Neural cell (in vitro differentiated cells): ENCODE data around the gene KMT5B. TPM values are rescaled to one million over a fixed set of nuclear protein-coding genes. Genes with fewer than 3 reads are reported as not detected.

Experiments used
- H2AFZ ChIP-seq: fragments of 200-600, 300-800 bp; sonication (generic), shearing (Covaris generic); 2 replicates; pipeline ENCODE4 v1.6.0; 2014; ENCODE audit warnings: low read depth, mild to moderate bottlenecking, antibody characterized with exemption, low read length, moderate library complexity
- H3F3A ChIP-seq: fragments of 200-600 bp; shearing (Covaris generic); 2 replicates; pipeline ENCODE4 v1.6.1; 2016; ENCODE audit warnings: mild to moderate bottlenecking, moderate library complexity, mixed read lengths, antibody characterized with exemption, low read length; ENCODE audit not compliant: insufficient read depth, poor library complexity, severe bottlenecking
- H3K27ac ChIP-seq: fragments of 200-600, 300-800 bp; sonication (generic), shearing (Covaris generic); 2 replicates; pipeline ENCODE4 v1.5.1; 2014; ENCODE audit warnings: mild to moderate bottlenecking, low read length, moderate library complexity
- H3K27me3 ChIP-seq: fragments of 300-800, 200-600 bp; sonication (generic), shearing (Covaris generic); 2 replicates; pipeline ENCODE4 v1.6.0; 2014; ENCODE audit warnings: mild to moderate bottlenecking, low read depth, low read length, moderate library complexity; ENCODE audit not compliant: insufficient read depth
- H3K36me3 ChIP-seq: fragments of 300-800, 200-600 bp; sonication (generic), shearing (Covaris generic); 2 replicates; pipeline ENCODE4 v1.5.1; 2014; ENCODE audit warnings: mild to moderate bottlenecking, antibody characterized with exemption, low read length, moderate library complexity; ENCODE audit not compliant: insufficient read depth
- H3K4me2 ChIP-seq: fragments of 300-800, 200-600 bp; sonication (generic), shearing (Covaris generic); 2 replicates; pipeline ENCODE4 v1.6.0; 2014; ENCODE audit warnings: mild to moderate bottlenecking, low read length
- H3K4me3 ChIP-seq: fragments of 300-800, 200-600 bp; sonication (generic), shearing (Covaris generic); 2 replicates; pipeline ENCODE4 v1.5.1; 2014; ENCODE audit warnings: mild to moderate bottlenecking, low read length, moderate library complexity
- H3K79me2 ChIP-seq: fragments of 200-600 bp; shearing (Covaris generic); replicated peaks from 2 replicates; pipeline ENCODE4 v1.6.0; 2014; ENCODE audit warnings: mild to moderate bottlenecking, low read length, moderate library complexity; ENCODE audit not compliant: insufficient read depth
- H3K9ac ChIP-seq: fragments of 300-800, 200-600 bp; sonication (generic), shearing (Covaris generic); 2 replicates; pipeline ENCODE4 v1.6.1; 2016; ENCODE audit warnings: mild to moderate bottlenecking, low read length, mixed read lengths
- H3K9me2 ChIP-seq: fragments of 200-600 bp; shearing (Covaris generic); 2 replicates; pipeline ENCODE4 v1.6.1; 2016; ENCODE audit warnings: mild to moderate bottlenecking, low read length, mixed read lengths; ENCODE audit not compliant: insufficient read depth
- H3K9me3 ChIP-seq: fragments of 200-600, 300-800 bp; sonication (generic), shearing (Covaris generic); 2 replicates; pipeline ENCODE4 v1.6.1; 2016; ENCODE audit warnings: mild to moderate bottlenecking, mixed run types, low read length, moderate library complexity, mixed read lengths
- H4K20me1 ChIP-seq: fragments of 200-600 bp; shearing (Covaris generic); 2 replicates; pipeline ENCODE4 v1.6.1; 2016; ENCODE audit warnings: mild to moderate bottlenecking, mixed run types; ENCODE audit not compliant: insufficient read depth
- EP300 ChIP-seq: fragments of 450-650 bp; conservative IDR thresholded peaks from 2 replicates; pipeline ENCODE4 v1.6.1; 2014; ENCODE audit warnings: antibody characterized with exemption, mild to moderate bottlenecking, moderate library complexity; ENCODE audit not compliant: poor library complexity, severe bottlenecking
- EZH2 ChIP-seq: fragments of 200-600, 300-800 bp; shearing (Covaris generic), sonication (generic); IDR thresholded peaks from 2 replicates; pipeline ENCODE4 v1.6.1; 2014; ENCODE audit warnings: antibody characterized with exemption, low read length, borderline replicate concordance, mild to moderate bottlenecking; ENCODE audit not compliant: insufficient read depth, poor library complexity, severe bottlenecking
- MXI1 ChIP-seq: fragments of 450-650 bp; conservative IDR thresholded peaks from 2 replicates; pipeline ENCODE4 v1.6.1; 2014; ENCODE audit warnings: antibody characterized with exemption, mild to moderate bottlenecking; ENCODE audit not compliant: poor library complexity, severe bottlenecking
- POLR2AphosphoS5 ChIP-seq: IDR thresholded peaks from 2 replicates; pipeline ENCODE4 v1.6.1; 2012
- RAD21 ChIP-seq: fragments of 450-650 bp; conservative IDR thresholded peaks from 2 replicates; pipeline ENCODE4 v1.6.1; 2014; ENCODE audit warnings: antibody characterized with exemption, mild to moderate bottlenecking, moderate library complexity
- SMC3 ChIP-seq: fragments of 450-650 bp; conservative IDR thresholded peaks from 2 replicates; pipeline ENCODE4 v1.6.1; 2014; ENCODE audit warnings: antibody characterized with exemption, mild to moderate bottlenecking, moderate library complexity; ENCODE audit not compliant: poor library complexity
- TAF1 ChIP-seq: IDR thresholded peaks from 2 replicates; pipeline ENCODE4 v1.6.1; 2012; ENCODE audit warnings: low read depth
- polyA plus RNA-seq: library from polyadenylated mRNA; depleted of rRNA; stranded (reverse); fragments of >200 nt; gene quantifications from 2 replicates; pipeline ENCODE4 v1.2.3, GENCODE V29; 2014
- TF ChIP-seq, protein P1 (sequence below): IDR thresholded peaks from 2 replicates; pipeline ENCODE4 v1.6.1; 2012; ENCODE audit warnings: borderline replicate concordance
- TF ChIP-seq, protein P2 (sequence below): fragments of 450-650 bp; IDR thresholded peaks from 2 replicates; pipeline ENCODE4 v1.5.1; 2014; ENCODE audit warnings: antibody characterized with exemption, mild to moderate bottlenecking, moderate library complexity; ENCODE audit not compliant: poor library complexity, severe bottlenecking

Gene KMT5B
- polyA plus RNA-seq, 1 donor from 2014 or later, result 107 TPM

DNA sequence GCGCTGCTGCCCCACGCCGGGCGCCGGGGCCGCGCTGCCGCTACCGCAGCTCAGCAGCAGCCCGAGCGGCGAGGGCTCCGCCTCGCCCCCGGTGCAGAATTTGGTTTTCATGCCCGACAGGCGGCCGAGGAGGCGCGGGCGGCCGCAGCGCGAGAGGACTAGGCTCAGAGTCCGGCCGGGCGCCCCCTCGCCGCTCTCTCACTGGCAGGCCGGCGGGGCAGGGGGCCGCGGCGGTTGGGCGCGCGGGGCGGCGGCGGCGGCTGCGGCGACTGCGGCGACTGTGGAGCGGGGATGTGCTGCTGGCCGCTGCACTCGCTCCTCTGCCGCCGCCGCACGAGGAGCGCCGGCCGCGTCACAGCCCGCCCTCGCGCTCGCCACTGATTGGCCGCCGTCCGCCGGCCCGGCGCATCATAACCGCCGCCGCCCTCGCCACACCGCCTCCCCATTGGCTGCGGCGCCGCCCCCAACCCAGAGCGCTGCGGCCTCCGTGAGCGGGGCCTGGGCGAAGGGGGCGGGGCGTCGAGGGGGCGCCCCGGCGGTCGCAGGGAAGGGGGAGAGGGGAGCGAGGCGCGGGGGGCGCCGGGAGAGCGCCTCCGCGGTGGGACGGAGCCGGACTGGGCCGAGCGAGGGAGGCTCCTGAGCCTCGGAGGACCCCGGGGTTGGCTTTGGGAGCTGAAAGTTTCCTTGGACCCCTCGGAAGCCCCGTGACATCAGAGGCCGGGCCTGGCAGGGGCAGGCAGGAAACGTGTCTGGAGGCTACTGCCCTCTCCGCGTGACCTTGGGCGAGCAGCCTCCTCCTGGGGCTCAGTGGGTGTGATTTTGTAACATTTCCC, 91.8 kb downstream of the KMT5B start, which contains the start of gene CHKA:
Gene CHKA, minus strand, starts transcription at position 322 of the 833 bp plus-strand sequence. Its CDS starts 211 bp downstream, at position 111.
- no peaks in the 10 kb centered on the region for H3K9me2 ChIP-seq
- TF ChIP-seq TAF1, result peak; percentile 91
- TF ChIP-seq, protein P1, sequence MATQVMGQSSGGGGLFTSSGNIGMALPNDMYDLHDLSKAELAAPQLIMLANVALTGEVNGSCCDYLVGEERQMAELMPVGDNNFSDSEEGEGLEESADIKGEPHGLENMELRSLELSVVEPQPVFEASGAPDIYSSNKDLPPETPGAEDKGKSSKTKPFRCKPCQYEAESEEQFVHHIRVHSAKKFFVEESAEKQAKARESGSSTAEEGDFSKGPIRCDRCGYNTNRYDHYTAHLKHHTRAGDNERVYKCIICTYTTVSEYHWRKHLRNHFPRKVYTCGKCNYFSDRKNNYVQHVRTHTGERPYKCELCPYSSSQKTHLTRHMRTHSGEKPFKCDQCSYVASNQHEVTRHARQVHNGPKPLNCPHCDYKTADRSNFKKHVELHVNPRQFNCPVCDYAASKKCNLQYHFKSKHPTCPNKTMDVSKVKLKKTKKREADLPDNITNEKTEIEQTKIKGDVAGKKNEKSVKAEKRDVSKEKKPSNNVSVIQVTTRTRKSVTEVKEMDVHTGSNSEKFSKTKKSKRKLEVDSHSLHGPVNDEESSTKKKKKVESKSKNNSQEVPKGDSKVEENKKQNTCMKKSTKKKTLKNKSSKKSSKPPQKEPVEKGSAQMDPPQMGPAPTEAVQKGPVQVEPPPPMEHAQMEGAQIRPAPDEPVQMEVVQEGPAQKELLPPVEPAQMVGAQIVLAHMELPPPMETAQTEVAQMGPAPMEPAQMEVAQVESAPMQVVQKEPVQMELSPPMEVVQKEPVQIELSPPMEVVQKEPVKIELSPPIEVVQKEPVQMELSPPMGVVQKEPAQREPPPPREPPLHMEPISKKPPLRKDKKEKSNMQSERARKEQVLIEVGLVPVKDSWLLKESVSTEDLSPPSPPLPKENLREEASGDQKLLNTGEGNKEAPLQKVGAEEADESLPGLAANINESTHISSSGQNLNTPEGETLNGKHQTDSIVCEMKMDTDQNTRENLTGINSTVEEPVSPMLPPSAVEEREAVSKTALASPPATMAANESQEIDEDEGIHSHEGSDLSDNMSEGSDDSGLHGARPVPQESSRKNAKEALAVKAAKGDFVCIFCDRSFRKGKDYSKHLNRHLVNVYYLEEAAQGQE, result peak; percentile 46
- peak; percentile 11 for TF ChIP-seq SMC3
- peak; percentile 82 for TF ChIP-seq MXI1
- TF ChIP-seq EP300, result peak; percentile 36
- TF ChIP-seq EZH2, result no peak
- no peak for TF ChIP-seq RAD21
- TF ChIP-seq, protein P2, sequence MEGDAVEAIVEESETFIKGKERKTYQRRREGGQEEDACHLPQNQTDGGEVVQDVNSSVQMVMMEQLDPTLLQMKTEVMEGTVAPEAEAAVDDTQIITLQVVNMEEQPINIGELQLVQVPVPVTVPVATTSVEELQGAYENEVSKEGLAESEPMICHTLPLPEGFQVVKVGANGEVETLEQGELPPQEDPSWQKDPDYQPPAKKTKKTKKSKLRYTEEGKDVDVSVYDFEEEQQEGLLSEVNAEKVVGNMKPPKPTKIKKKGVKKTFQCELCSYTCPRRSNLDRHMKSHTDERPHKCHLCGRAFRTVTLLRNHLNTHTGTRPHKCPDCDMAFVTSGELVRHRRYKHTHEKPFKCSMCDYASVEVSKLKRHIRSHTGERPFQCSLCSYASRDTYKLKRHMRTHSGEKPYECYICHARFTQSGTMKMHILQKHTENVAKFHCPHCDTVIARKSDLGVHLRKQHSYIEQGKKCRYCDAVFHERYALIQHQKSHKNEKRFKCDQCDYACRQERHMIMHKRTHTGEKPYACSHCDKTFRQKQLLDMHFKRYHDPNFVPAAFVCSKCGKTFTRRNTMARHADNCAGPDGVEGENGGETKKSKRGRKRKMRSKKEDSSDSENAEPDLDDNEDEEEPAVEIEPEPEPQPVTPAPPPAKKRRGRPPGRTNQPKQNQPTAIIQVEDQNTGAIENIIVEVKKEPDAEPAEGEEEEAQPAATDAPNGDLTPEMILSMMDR, result peak; percentile 7
- peak; percentile 81 for TF ChIP-seq POLR2AphosphoS5
- H3K36me3 ChIP-seq, result no peaks in the 10 kb centered on the region
- no peaks in the 10 kb centered on the region for H3F3A ChIP-seq
- peak within 1 kb of the TSS; percentile 81 for H3K4me3 ChIP-seq
- peak within 1 kb of the TSS; percentile 58 for H3K27ac ChIP-seq
- peaks cover 36% of the 10 kb centered on the region for H3K79me2 ChIP-seq
- peak within 1 kb of the TSS; percentile 38 for H2AFZ ChIP-seq
- H4K20me1 ChIP-seq, result no peaks in the 10 kb centered on the region
- H3K27me3 ChIP-seq, result no peaks in the 10 kb centered on the region
- no peaks in the 10 kb centered on the region for H3K9me3 ChIP-seq
- H3K4me2 ChIP-seq, result peak within 1 kb of the TSS; percentile 55
- peak within 1 kb of the TSS; percentile 69 for H3K9ac ChIP-seq

DNA sequence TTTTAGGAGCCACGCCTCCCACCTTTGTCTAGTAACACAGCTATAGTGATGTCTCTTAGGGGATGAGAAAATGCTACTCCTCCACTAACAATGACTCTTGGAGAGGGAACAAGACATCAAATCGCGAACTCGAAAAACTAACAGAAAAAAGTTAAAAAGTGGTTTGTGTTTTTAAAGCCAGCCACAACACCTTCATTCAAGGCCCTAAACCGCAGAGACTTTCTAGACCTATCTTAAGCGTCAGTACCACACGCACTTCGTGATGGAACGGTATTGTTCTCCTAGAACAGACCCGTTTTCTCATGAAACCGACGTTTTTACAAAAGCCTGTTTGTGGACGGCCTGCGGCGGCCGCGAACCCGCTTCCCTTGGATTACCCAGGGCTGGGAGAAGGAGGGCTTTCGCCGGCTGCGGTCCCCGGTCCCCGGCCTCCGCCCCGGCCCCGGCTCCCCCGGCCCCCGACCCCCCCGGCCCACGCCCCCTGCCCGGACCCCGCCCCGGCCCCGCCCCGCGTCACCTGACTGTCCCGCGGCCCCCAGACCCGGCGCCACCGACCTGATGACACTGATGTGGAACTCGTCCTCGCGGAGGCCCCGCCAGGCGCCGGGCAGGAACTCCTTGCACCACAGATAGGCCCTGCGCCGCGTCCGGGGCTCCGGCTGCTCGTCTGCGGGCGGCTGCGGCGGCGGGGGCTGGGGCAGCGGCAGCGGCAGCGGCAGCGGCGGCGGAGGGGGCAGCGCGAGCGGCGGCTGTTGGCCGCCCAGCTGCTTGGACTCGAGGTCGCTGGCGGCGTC, 92.6 kb downstream of the KMT5B start:
- Histone ChIP-seq H3K9me2 (no peaks in the 10 kb centered on the region), H3K4me2 (peak overlapping the region; percentile 55), H4K20me1 (no peaks in the 10 kb centered on the region), H3K27ac (peak overlapping the region; percentile 58), H3K36me3 (no peaks in the 10 kb centered on the region), H2AFZ (peak overlapping the region; percentile 38), H3K9me3 (no peaks in the 10 kb centered on the region), H3K27me3 (no peaks in the 10 kb centered on the region), H3F3A (no peaks in the 10 kb centered on the region), H3K79me2 (peaks cover 41% of the 10 kb centered on the region), H3K9ac (peak overlapping the region; percentile 69), H3K4me3 (peak overlapping the region; percentile 81)
- TF ChIP-seq, protein P2, result no peak
- TF ChIP-seq POLR2AphosphoS5, result peak; percentile 17
- no peak for TF ChIP-seq TAF1
